Measurements from ENCODE around the gene SLC7A8. TPM values are rescaled to one million over a fixed set of nuclear protein-coding genes. Genes with fewer than 3 reads are reported as not detected.

Gene SLC7A8
- total and polyA plus RNA-seq, 10 of the 15 experiments (the other 5 are each of a cell fraction or from before 2014, with no cell fraction given) = 0.06 to 0.28 (median 0.21) TPM; not detected in 7

- TF ChIP-seq, protein P1, sequence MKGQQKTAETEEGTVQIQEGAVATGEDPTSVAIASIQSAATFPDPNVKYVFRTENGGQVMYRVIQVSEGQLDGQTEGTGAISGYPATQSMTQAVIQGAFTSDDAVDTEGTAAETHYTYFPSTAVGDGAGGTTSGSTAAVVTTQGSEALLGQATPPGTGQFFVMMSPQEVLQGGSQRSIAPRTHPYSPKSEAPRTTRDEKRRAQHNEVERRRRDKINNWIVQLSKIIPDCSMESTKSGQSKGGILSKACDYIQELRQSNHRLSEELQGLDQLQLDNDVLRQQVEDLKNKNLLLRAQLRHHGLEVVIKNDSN (IDR thresholded peaks at IDR 0.05; ENCODE audit: borderline replicate concordance, extremely low read length, insufficient read depth, low read depth, low read length) = no peak
- no peak for TF ChIP-seq IRF5 (IDR thresholded peaks at IDR 0.05; ENCODE audit: borderline replicate concordance)
- no peak for TF ChIP-seq GABPA (IDR thresholded peaks at IDR 0.05; ENCODE audit: low read depth)
- TF ChIP-seq POLR2A (IDR thresholded peaks at IDR 0.05; ENCODE audit: low read depth, low read length) = no peak
- 0 out of 4 replicates have a peak, but pooled peaks of 1 of the 2 experiments have one; percentile 16 for TF ChIP-seq BHLHE40 (IDR thresholded peaks at IDR 0.05; ENCODE audit: borderline replicate concordance in 1 of 2, low read depth in 2 of 2, low read length in 1 of 2)
- TF ChIP-seq, protein P2, sequence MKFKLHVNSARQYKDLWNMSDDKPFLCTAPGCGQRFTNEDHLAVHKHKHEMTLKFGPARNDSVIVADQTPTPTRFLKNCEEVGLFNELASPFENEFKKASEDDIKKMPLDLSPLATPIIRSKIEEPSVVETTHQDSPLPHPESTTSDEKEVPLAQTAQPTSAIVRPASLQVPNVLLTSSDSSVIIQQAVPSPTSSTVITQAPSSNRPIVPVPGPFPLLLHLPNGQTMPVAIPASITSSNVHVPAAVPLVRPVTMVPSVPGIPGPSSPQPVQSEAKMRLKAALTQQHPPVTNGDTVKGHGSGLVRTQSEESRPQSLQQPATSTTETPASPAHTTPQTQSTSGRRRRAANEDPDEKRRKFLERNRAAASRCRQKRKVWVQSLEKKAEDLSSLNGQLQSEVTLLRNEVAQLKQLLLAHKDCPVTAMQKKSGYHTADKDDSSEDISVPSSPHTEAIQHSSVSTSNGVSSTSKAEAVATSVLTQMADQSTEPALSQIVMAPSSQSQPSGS (IDR thresholded peaks at IDR 0.05; ENCODE audit: low read length) = no peak
- TF ChIP-seq E2F8 (IDR thresholded peaks at IDR 0.05; ENCODE audit: low read depth, partially characterized antibody) = no peak
- TF ChIP-seq ZNF622 (IDR thresholded peaks at IDR 0.05) = no peak
- TF ChIP-seq KLF5 (IDR thresholded peaks at IDR 0.05; ENCODE audit: partially characterized antibody) = no peak
- TF ChIP-seq, protein P3, sequence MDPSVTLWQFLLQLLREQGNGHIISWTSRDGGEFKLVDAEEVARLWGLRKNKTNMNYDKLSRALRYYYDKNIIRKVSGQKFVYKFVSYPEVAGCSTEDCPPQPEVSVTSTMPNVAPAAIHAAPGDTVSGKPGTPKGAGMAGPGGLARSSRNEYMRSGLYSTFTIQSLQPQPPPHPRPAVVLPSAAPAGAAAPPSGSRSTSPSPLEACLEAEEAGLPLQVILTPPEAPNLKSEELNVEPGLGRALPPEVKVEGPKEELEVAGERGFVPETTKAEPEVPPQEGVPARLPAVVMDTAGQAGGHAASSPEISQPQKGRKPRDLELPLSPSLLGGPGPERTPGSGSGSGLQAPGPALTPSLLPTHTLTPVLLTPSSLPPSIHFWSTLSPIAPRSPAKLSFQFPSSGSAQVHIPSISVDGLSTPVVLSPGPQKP (IDR thresholded peaks at IDR 0.05; ENCODE audit: low read depth, low read length) = no peak
- no peak for TF ChIP-seq ESRRA (IDR thresholded peaks at IDR 0.05; ENCODE audit: low read length)
- TF ChIP-seq RELA (IDR thresholded peaks at IDR 0.05; ENCODE audit: borderline replicate concordance, partially characterized antibody) = peak; percentile 56
- TF ChIP-seq, protein P4, sequence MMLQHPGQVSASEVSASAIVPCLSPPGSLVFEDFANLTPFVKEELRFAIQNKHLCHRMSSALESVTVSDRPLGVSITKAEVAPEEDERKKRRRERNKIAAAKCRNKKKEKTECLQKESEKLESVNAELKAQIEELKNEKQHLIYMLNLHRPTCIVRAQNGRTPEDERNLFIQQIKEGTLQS (IDR thresholded peaks at IDR 0.05; ENCODE audit: borderline replicate concordance, extremely low read depth, low read depth, low read length) = peak; percentile 30; the same call in 1 of the 2 replicates
- TF ChIP-seq, protein P5, sequence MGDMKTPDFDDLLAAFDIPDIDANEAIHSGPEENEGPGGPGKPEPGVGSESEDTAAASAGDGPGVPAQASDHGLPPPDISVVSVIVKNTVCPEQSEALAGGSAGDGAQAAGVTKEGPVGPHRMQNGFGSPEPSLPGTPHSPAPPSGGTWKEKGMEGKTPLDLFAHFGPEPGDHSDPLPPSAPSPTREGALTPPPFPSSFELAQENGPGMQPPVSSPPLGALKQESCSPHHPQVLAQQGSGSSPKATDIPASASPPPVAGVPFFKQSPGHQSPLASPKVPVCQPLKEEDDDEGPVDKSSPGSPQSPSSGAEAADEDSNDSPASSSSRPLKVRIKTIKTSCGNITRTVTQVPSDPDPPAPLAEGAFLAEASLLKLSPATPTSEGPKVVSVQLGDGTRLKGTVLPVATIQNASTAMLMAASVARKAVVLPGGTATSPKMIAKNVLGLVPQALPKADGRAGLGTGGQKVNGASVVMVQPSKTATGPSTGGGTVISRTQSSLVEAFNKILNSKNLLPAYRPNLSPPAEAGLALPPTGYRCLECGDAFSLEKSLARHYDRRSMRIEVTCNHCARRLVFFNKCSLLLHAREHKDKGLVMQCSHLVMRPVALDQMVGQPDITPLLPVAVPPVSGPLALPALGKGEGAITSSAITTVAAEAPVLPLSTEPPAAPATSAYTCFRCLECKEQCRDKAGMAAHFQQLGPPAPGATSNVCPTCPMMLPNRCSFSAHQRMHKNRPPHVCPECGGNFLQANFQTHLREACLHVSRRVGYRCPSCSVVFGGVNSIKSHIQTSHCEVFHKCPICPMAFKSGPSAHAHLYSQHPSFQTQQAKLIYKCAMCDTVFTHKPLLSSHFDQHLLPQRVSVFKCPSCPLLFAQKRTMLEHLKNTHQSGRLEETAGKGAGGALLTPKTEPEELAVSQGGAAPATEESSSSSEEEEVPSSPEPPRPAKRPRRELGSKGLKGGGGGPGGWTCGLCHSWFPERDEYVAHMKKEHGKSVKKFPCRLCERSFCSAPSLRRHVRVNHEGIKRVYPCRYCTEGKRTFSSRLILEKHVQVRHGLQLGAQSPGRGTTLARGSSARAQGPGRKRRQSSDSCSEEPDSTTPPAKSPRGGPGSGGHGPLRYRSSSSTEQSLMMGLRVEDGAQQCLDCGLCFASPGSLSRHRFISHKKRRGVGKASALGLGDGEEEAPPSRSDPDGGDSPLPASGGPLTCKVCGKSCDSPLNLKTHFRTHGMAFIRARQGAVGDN (IDR thresholded peaks at IDR 0.05) = no peak
Measured at GRCh38 chr14:23120541-23121251, 62.8 kb downstream of the SLC7A8 start (continued).

All from GM12878 (cell line).